K562 (cell line): Measurements from ENCODE around the gene SCP2. TPM values are rescaled to one million over a fixed set of nuclear protein-coding genes. Genes with fewer than 3 reads are reported as not detected.

Experiments
- CREBBP ChIP-seq: IDR thresholded peaks from one replicate; pipeline ENCODE4 v1.6.1; 2012; ENCODE audit warnings: low read depth, mild to moderate bottlenecking, control low read depth, inconsistent platforms, low read length
- CREM ChIP-seq: IDR thresholded peaks from 2 replicates; pipeline ENCODE4 v1.6.1; 2014; ENCODE audit warnings: antibody characterized with exemption, low read depth
- EP400 ChIP-seq: fragments of 450-650 bp; IDR thresholded peaks from 2 replicates; pipeline ENCODE4 v1.6.1; 2017; ENCODE audit warnings: antibody characterized with exemption, mild to moderate bottlenecking, moderate library complexity
- FUS ChIP-seq: fragments of 200-400 bp; formaldehyde crosslinking; optimal IDR thresholded peaks from 2 replicates; pipeline ENCODE3; 2017; ENCODE audit warnings: low read depth, low read length
- HEY1 ChIP-seq: fragments of 250-450 bp; sonication (Bioruptor Pico); IDR thresholded peaks from 2 replicates; pipeline ENCODE4 v1.5.0; 2020; ENCODE audit warnings: mild to moderate bottlenecking, moderate library complexity, borderline replicate concordance
- JUND ChIP-seq, 2 experiments: IDR thresholded peaks; 2 replicates in 1 of 2; 3 replicates in 1 of 2; pipeline ENCODE4 v1.6.1; 2011; ENCODE audit warnings: borderline replicate concordance in 2 of 2, low read depth in 2 of 2, low read length in 2 of 2, improper control_type of control experiment in 1 of 2, missing biosample characterization in 1 of 2, missing genetic modification characterization in 1 of 2, missing genetic modification reagents in 1 of 2
- MAFK ChIP-seq: IDR thresholded peaks from 2 replicates; pipeline ENCODE4 v1.6.1; 2011; ENCODE audit warnings: low read length, improper control_type of control experiment
- MIER1 ChIP-seq: fragments of 450-650 bp; IDR thresholded peaks from 2 replicates; pipeline ENCODE4 v1.6.1; 2016; ENCODE audit warnings: antibody characterized with exemption, mild to moderate bottlenecking, low read depth
- MYNN ChIP-seq, 2 experiments: sonication (generic); formaldehyde crosslinking in 1 of 2; IDR thresholded peaks; 2 replicates each; pipeline versions ENCODE4 v1.5.0 to v1.6.1; 2016 to 2020; ENCODE audit warnings: antibody characterized with exemption in 1 of 2, missing genetic modification reagents in 1 of 2
- PHTF2 ChIP-seq: fragments of 250-450 bp; sonication (Bioruptor Pico); IDR thresholded peaks from 2 replicates; pipeline ENCODE4 v1.5.0; 2021; ENCODE audit warnings: mild to moderate bottlenecking
- PTTG1 ChIP-seq: fragments of 450-650 bp; IDR thresholded peaks from 2 replicates; pipeline ENCODE4 v1.6.1; 2016; ENCODE audit warnings: low read depth, mild to moderate bottlenecking, missing genetic modification characterization, missing compliant biosample characterization
- RBM39 ChIP-seq: fragments of 200-400 bp; formaldehyde crosslinking; optimal IDR thresholded peaks from 2 replicates; pipeline ENCODE3; 2018; ENCODE audit warnings: low read depth, low read length
- RHOXF2B ChIP-seq: fragments of 250-450 bp; sonication (Bioruptor Pico); conservative IDR thresholded peaks from 2 replicates; pipeline ENCODE4 v1.5.1; 2021
- THRAP3 ChIP-seq: fragments of 450-650 bp; IDR thresholded peaks from 2 replicates; pipeline ENCODE4 v1.6.1; 2016; ENCODE audit warnings: mild to moderate bottlenecking, inconsistent platforms, borderline replicate concordance
- ZBED1 ChIP-seq: IDR thresholded peaks from 2 replicates; pipeline ENCODE4 v1.6.1; 2014
- ZNF140 ChIP-seq: fragments of 250-450 bp; sonication (Bioruptor Pico); IDR thresholded peaks from 2 replicates; pipeline ENCODE4 v1.8.0; 2021; ENCODE audit warnings: moderate library complexity, mild to moderate bottlenecking, inconsistent platforms
- ZNF584 ChIP-seq: fragments of 200-800 bp; sonication (Bioruptor generic); IDR thresholded peaks from 2 replicates; pipeline ENCODE4 v1.6.1; 2016; ENCODE audit warnings: low read depth, mild to moderate bottlenecking, missing genetic modification characterization, missing compliant biosample characterization
- polyA plus RNA-seq, 8 experiments: library from polyadenylated mRNA; depleted of rRNA in 4 of 8; stranded (reverse) in 5 of 8; unstranded in 3 of 8; fragments of >200 nt; fragmentation: Nextera tagmentation in 2 of 8; fragmentation: Illumina TruSeq in 1 of 8; extraction: Ambion mirVana in 2 of 8; extraction: Trizol in 1 of 8; gene quantifications; 2 replicates each; pipeline versions ENCODE4 v1.2.1 to v1.2.3, GENCODE V29; 2011 to 2014; ENCODE audit warnings: inconsistent platforms in 1 of 8, missing spikeins in 1 of 8
- total RNA-seq, 7 experiments: library from RNA; depleted of rRNA in 6 of 7; stranded (reverse); fragments of >200 nt in 6 of 7; fragmentation: Illumina TruSeq in 2 of 7; extraction: Trizol in 2 of 7; gene quantifications; 2 replicates each; pipeline versions ENCODE4 v1.2.1 to v1.2.3, GENCODE V29; 2011 to 2021; ENCODE audit warnings: low replicate concordance in 1 of 7
- TF ChIP-seq, protein P1 (sequence below): fragments of 250-450 bp; sonication (Bioruptor Pico); IDR thresholded peaks from 2 replicates; pipeline ENCODE4 v1.4.0; 2020
- TF ChIP-seq, protein P2 (sequence below), 3 experiments: IDR thresholded peaks in 2 of 3; conservative IDR thresholded peaks in 1 of 3; 2 replicates each; pipeline ENCODE4 v1.5.1; 2011 to 2012; ENCODE audit warnings: low read length in 3 of 3, mild to moderate bottlenecking in 3 of 3, control low read depth in 2 of 3, improper control_type of control experiment in 1 of 3, inconsistent platforms in 1 of 3, low read depth in 1 of 3, mixed read lengths in 1 of 3, moderate library complexity in 1 of 3; ENCODE audit not compliant: insufficient read depth in 2 of 3
- TF ChIP-seq, protein P3 (sequence below): conservative IDR thresholded peaks from 2 replicates; pipeline ENCODE4 v1.6.1; 2011; ENCODE audit warnings: low read depth, mild to moderate bottlenecking, low read length; ENCODE audit not compliant: control insufficient read depth
- TF ChIP-seq, protein P4 (sequence below): sonication (generic); formaldehyde crosslinking; IDR thresholded peaks from 2 replicates; pipeline ENCODE4 v1.8.1; 2023; ENCODE audit warnings: mild to moderate bottlenecking, missing genetic modification reagents, moderate library complexity
- TF ChIP-seq, protein P5 (sequence below): sonication (generic); formaldehyde crosslinking; IDR thresholded peaks from 2 replicates; pipeline ENCODE4 v1.8.1; 2023; ENCODE audit warnings: mild to moderate bottlenecking, missing genetic modification reagents

The SCP2 gene
- total and polyA plus RNA-seq, 9 of the 15 experiments (the other 6 are each of a cell fraction or from before 2014, with no cell fraction given), result 63.8 to 258 (median 106) TPM

DNA sequence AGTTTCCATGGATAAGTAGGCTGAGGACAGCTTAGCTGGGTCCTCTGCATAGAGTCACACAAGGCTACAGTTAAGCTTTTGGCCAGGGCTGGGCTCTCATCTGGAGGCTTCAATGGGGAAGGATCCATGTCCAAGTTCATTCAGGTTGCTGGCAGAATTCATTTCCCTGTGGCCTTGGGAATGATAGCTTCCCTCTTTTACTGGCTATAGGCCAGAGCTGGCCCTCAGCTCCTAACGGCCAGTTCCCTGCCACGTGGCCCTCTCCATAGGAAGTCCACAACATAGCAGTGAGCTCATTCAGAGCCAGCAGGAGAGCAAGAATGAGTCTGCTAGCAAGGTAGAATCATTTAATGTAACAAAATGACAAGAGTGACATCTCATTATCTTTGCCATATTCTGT lies 119.9 kb downstream of the SCP2 start (continued):
- TF ChIP-seq, protein P1, sequence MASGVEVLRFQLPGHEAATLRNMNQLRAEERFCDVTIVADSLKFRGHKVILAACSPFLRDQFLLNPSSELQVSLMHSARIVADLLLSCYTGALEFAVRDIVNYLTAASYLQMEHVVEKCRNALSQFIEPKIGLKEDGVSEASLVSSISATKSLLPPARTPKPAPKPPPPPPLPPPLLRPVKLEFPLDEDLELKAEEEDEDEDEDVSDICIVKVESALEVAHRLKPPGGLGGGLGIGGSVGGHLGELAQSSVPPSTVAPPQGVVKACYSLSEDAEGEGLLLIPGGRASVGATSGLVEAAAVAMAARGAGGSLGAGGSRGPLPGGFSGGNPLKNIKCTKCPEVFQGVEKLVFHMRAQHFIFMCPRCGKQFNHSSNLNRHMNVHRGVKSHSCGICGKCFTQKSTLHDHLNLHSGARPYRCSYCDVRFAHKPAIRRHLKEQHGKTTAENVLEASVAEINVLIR (CRISPR knock-in tag), result 0 out of 2 replicates have a peak, but pooled peaks have one; percentile 8
- TF ChIP-seq PHTF2 (CRISPR knock-in tag) (no peak), RHOXF2B (CRISPR knock-in tag) (no peak), ZNF140 (CRISPR knock-in tag) (peak; percentile 38; the same call in 1 of the 2 replicates), CREM (no peak), MIER1 (no peak), HEY1 (no peak), CREBBP (no peak), EP400 (peak; percentile 52; the same call in 1 of the 2 replicates), JUND (IDR thresholded peaks at IDR 0.05; ENCODE audit: borderline replicate concordance, low read depth, low read length) (peak; percentile 18; the same call in 1 of the 2 replicates), JUND (tag; IDR thresholded peaks at IDR 0.05; ENCODE audit: borderline replicate concordance, low read depth, low read length) (peak; percentile 59; the same call in 1 of the 3 replicates), ZBED1 (no peak), PTTG1 (tag) (no peak), THRAP3 (no peak), FUS (no peak), RBM39 (no peak), MYNN (IDR thresholded peaks at IDR 0.05) (no peak), MYNN (CRISPR knock-in tag; IDR thresholded peaks at IDR 0.05) (no peak), ZNF584 (no peak), MAFK (no peak)
- TF ChIP-seq, protein P2, sequence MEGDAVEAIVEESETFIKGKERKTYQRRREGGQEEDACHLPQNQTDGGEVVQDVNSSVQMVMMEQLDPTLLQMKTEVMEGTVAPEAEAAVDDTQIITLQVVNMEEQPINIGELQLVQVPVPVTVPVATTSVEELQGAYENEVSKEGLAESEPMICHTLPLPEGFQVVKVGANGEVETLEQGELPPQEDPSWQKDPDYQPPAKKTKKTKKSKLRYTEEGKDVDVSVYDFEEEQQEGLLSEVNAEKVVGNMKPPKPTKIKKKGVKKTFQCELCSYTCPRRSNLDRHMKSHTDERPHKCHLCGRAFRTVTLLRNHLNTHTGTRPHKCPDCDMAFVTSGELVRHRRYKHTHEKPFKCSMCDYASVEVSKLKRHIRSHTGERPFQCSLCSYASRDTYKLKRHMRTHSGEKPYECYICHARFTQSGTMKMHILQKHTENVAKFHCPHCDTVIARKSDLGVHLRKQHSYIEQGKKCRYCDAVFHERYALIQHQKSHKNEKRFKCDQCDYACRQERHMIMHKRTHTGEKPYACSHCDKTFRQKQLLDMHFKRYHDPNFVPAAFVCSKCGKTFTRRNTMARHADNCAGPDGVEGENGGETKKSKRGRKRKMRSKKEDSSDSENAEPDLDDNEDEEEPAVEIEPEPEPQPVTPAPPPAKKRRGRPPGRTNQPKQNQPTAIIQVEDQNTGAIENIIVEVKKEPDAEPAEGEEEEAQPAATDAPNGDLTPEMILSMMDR (IDR thresholded peaks at IDR 0.05 in 2 of 3, conservative IDR thresholded peaks at IDR 0.05 in 1 of 3; ENCODE audit: insufficient read depth in 2 of 3, low read depth in 1 of 3, low read length in 3 of 3), result no peak
- TF ChIP-seq, protein P3, sequence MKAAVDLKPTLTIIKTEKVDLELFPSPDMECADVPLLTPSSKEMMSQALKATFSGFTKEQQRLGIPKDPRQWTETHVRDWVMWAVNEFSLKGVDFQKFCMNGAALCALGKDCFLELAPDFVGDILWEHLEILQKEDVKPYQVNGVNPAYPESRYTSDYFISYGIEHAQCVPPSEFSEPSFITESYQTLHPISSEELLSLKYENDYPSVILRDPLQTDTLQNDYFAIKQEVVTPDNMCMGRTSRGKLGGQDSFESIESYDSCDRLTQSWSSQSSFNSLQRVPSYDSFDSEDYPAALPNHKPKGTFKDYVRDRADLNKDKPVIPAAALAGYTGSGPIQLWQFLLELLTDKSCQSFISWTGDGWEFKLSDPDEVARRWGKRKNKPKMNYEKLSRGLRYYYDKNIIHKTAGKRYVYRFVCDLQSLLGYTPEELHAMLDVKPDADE, result no peak
- TF ChIP-seq, protein P4, sequence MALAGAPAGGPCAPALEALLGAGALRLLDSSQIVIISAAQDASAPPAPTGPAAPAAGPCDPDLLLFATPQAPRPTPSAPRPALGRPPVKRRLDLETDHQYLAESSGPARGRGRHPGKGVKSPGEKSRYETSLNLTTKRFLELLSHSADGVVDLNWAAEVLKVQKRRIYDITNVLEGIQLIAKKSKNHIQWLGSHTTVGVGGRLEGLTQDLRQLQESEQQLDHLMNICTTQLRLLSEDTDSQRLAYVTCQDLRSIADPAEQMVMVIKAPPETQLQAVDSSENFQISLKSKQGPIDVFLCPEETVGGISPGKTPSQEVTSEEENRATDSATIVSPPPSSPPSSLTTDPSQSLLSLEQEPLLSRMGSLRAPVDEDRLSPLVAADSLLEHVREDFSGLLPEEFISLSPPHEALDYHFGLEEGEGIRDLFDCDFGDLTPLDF (CRISPR knock-in tag), result no peak
- TF ChIP-seq, protein P5, sequence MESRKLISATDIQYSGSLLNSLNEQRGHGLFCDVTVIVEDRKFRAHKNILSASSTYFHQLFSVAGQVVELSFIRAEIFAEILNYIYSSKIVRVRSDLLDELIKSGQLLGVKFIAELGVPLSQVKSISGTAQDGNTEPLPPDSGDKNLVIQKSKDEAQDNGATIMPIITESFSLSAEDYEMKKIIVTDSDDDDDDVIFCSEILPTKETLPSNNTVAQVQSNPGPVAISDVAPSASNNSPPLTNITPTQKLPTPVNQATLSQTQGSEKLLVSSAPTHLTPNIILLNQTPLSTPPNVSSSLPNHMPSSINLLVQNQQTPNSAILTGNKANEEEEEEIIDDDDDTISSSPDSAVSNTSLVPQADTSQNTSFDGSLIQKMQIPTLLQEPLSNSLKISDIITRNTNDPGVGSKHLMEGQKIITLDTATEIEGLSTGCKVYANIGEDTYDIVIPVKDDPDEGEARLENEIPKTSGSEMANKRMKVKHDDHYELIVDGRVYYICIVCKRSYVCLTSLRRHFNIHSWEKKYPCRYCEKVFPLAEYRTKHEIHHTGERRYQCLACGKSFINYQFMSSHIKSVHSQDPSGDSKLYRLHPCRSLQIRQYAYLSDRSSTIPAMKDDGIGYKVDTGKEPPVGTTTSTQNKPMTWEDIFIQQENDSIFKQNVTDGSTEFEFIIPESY (CRISPR knock-in tag), result no peak
